Heart left ventricle (tissue), 16 donors: ENCODE measurements around the gene PARPBP. TPM values are rescaled to one million over a fixed set of nuclear protein-coding genes. Genes with fewer than 3 reads are reported as not detected.
"Not testable (repeated sequence)": the region's sequence is repeated elsewhere in the genome, so short reads cannot be mapped to it uniquely, and the experiment has no call there.

Experiments used
- ATAC-seq, 4 donors: fragments of 200-7000 bp; cut with Tn5 transposase; one replicate each; pipeline ENCODE4 v1.9.1; 2020 to 2022; ENCODE audit warnings: moderate library complexity in 4 of 4, mild to moderate bottlenecking in 3 of 4, moderate number of reproducible peaks in 1 of 4
- DNase-seq, 5 donors: peaks; one replicate each; pipeline ENCODE4 v3.0.0-alpha.2; 2020
- H3K27ac ChIP-seq, 12 donors: fragments of 200-600 bp; sonication (generic) in 4 of 12; one replicate each; pipeline versions ENCODE4 v1.5.0 to v1.8.0; 2016 to 2022; ENCODE audit warnings: mild to moderate bottlenecking in 2 of 12
- H3K27me3 ChIP-seq, 9 donors: fragments of 200-600 bp; sonication (generic) in 2 of 9; one replicate each; pipeline versions ENCODE4 v1.5.1 to v1.8.0; 2016 to 2022; ENCODE audit warnings: mild to moderate bottlenecking in 3 of 9
- H3K36me3 ChIP-seq, 9 donors: fragments of 200-600 bp; sonication (generic) in 2 of 9; one replicate each; pipeline versions ENCODE4 v1.5.0 to v1.8.0; 2018 to 2022; ENCODE audit warnings: mild to moderate bottlenecking in 2 of 9
- H3K4me1 ChIP-seq, 12 donors: fragments of 200-600 bp; sonication (generic) in 4 of 12; one replicate each; pipeline versions ENCODE4 v1.5.0 to v1.8.0; 2016 to 2022; ENCODE audit warnings: mild to moderate bottlenecking in 3 of 12
- H3K4me3 ChIP-seq, 12 donors: fragments of 200-600 bp; sonication (generic) in 4 of 12; one replicate each; pipeline versions ENCODE4 v1.5.0 to v1.8.0; 2017 to 2022; ENCODE audit warnings: mild to moderate bottlenecking in 9 of 12, moderate library complexity in 4 of 12
- H3K9me3 ChIP-seq, 12 donors: fragments of 200-600 bp; sonication (generic) in 4 of 12; one replicate each; pipeline versions ENCODE4 v1.5.0 to v1.8.0; 2016 to 2022; ENCODE audit warnings: mild to moderate bottlenecking in 1 of 12
- CTCF ChIP-seq, 12 donors: fragments of 200-600 bp; sonication (generic) in 4 of 12; IDR thresholded peaks; one replicate each; pipeline versions ENCODE4 v1.5.0 to v1.8.0; 2018 to 2022; ENCODE audit warnings: antibody characterized with exemption in 12 of 12, mild to moderate bottlenecking in 5 of 12
- POLR2A ChIP-seq, 2 donors: fragments of 450-650 bp; IDR thresholded peaks; one replicate each; pipeline ENCODE4 v1.6.1; 2017; ENCODE audit warnings: antibody characterized with exemption in 2 of 2, mild to moderate bottlenecking in 2 of 2, moderate library complexity in 2 of 2
- WGBS, 4 donors: extraction: QIAGEN DNeasy Blood & Tissue Kit in 2 of 4; methylation state at CpG; one replicate each; pipeline versions ENCODE4 v1.1.5 to v1.1.7; 2013 to 2018; 5-methylcytosine and 5-hydroxymethylcytosine counted together
- intact Hi-C, 10 donors: fragments of 100-400 bp; cut with DNase I; formaldehyde crosslinking; loops; one replicate each; pipeline versions ENCODE4 v1.11.1 to v1.14.2; 2022
- polyA plus RNA-seq, 2 donors: library from polyadenylated mRNA; stranded (reverse); fragments of 200-250 nt; gene quantifications; one replicate each; pipeline ENCODE4 v1.2.3, GENCODE V29; 2013
- total RNA-seq, 9 donors: library from RNA; depleted of rRNA in 2 of 9; stranded (reverse); fragments of >200 nt in 2 of 9; fragmentation: NEBNext Ultra II Directional in 3 of 9; extraction: Animal tissue kit (Norgen Biotek cat#: 25700) in 3 of 9; gene quantifications; one replicate each; pipeline versions ENCODE4 v1.1.0 to v1.2.4, GENCODE V29; 2016 to 2023
- donor health status: ischemic (EF 13 %, LVEDD 7.1; RV severe dilation, severe dysfunction).
- donor health status: healthy with polysubstance abuse.
- donor health status: DM: no; HTN: yes; CAD: no.
- donor health status: DM: no; HTN: no; CAD: no.
- donor health status: ischemic (EF 25% LVEDD 6.9; RV normal size, moderate dysfunction).
- donor health status: ischemic (EF 25% LVEDD 5.7; RV mildly dilated, moderate dysfunction).
- donor health status: healthy.
- donor health status: DM: yes; HTN: yes; CAD: no.
- donor health status: ischemic (EF 35%, LVEDD 5.7; RV mildly dilated, moderate dysfunction).
- donor health status: nonischemic (EF 11% LVEDD 7.7; RV severe dilation, severe dysfunction).
- donor health status: DM: yes; HTN: yes; CAD: no.
- donor health status: PGD.
- donor health status: ischemic (EF 29% LVEDD 5.4; RV normal size, mild dysfunction).
- donor health status: nonischemic (EF 23%, LVEDD 6.1; RV moderate dilation, normal function).

The PARPBP gene
- total and polyA plus RNA-seq, 11 donors: 0.19 to 2.3 (median 0.49) TPM; not detected in 1

- no peaks in the 10 kb centered on the region for H3K36me3 ChIP-seq
- no peaks in the 10 kb centered on the region for H3K4me1 ChIP-seq
- no peak overlapping the region for H3K27ac ChIP-seq
- no peak for DNase-seq
- WGBS, 4 donors: 81 to 94% (median 85%) methylated on average over 1 of the region's 1 CpG
- H3K4me3 ChIP-seq: no peak overlapping the region
- no peaks in the 10 kb centered on the region for H3K27me3 ChIP-seq
- no peak for TF ChIP-seq POLR2A (IDR thresholded peaks at IDR 0.05)
- TF ChIP-seq CTCF (IDR thresholded peaks at IDR 0.05): no peak
- no peak for ATAC-seq
- H3K9me3 ChIP-seq: peaks cover 0 to 3% (median 0%) of the 10 kb centered on the region in 12 donors
- intact Hi-C loops: no loop called here
Observed at GRCh38 chr12:102144221-102144620, 24.2 kb downstream of the PARPBP start.

- H3K4me3 ChIP-seq, intact Hi-C loops, H3K4me1 ChIP-seq, H3K27ac ChIP-seq, DNase-seq, H3K27me3 ChIP-seq, H3K9me3 ChIP-seq, ATAC-seq, H3K36me3 ChIP-seq: not testable (repeated sequence)
- WGBS, 4 donors: 87 to 98% (median 92%) methylated on average over 3 to 4 of the region's 4 CpGs
Observed at GRCh38 chr12:102147062-102147587, 27.1 kb downstream of the PARPBP start.

- H3K36me3 ChIP-seq, H3K9me3 ChIP-seq, ATAC-seq, H3K4me3 ChIP-seq, intact Hi-C loops, H3K4me1 ChIP-seq, H3K27ac ChIP-seq, H3K27me3 ChIP-seq, DNase-seq: not testable (repeated sequence)
- 96 to 99% (median 98%) methylated on average over 3 of the region's 3 CpGs for WGBS, 4 donors
Observed at GRCh38 chr12:102155206-102155605, 35.2 kb downstream of the PARPBP start.

- Histone ChIP-seq H3K27ac (no peak overlapping the region), H3K4me1 (no peaks in the 10 kb centered on the region), H3K27me3 (no peaks in the 10 kb centered on the region), H3K9me3 (no peaks in the 10 kb centered on the region), H3K36me3 (no peaks in the 10 kb centered on the region), H3K4me3 (no peak overlapping the region)
- 87 to 98% (median 93%) methylated on average over 1 of the region's 1 CpG for WGBS, 4 donors
- DNase-seq (no peak), ATAC-seq (no peak)
- no peak for TF ChIP-seq CTCF (IDR thresholded peaks at IDR 0.05)
- no peak for TF ChIP-seq POLR2A (IDR thresholded peaks at IDR 0.05)
- intact Hi-C loops: no loop called here
Observed at GRCh38 chr12:102163383-102163782, 43.4 kb downstream of the PARPBP start.

GRCh38 chr12:102167821-102168604, 48.0 kb downstream of the PARPBP start:
- TF ChIP-seq CTCF (IDR thresholded peaks at IDR 0.05): no peak
- no peak for TF ChIP-seq POLR2A (IDR thresholded peaks at IDR 0.05)
- H3K9me3 ChIP-seq: no peaks in the 10 kb centered on the region
- no peak overlapping the region for H3K27ac ChIP-seq
- no peak for ATAC-seq
- DNase-seq: no peak
- H3K4me1 ChIP-seq: peaks cover 0 to 10% (median 0%) of the 10 kb centered on the region in 12 donors
- H3K4me3 ChIP-seq: no peak overlapping the region
- H3K27me3 ChIP-seq: no peaks in the 10 kb centered on the region
- intact Hi-C loops: loop anchor here in 1 of 10 donors (5.0 kb wide), 1 partner anchor 314 kb away; the partner anchor contains the start of gene IGF1
- H3K36me3 ChIP-seq: no peaks in the 10 kb centered on the region
